Tibial nerve (tissue), 4 donors: ENCODE results near the gene CDK19.

Source experiments
- CTCF ChIP-seq, 5 experiments: fragments of 200-600 bp in 3 of 5; fragments of 450-650 bp in 2 of 5; sonication (generic) in 3 of 5; IDR thresholded peaks; one replicate each; pipeline ENCODE4 v1.5.1; 2016 to 2019; ENCODE audit warnings: antibody characterized with exemption in 5 of 5, mild to moderate bottlenecking in 3 of 5, moderate library complexity in 2 of 5
- EP300 ChIP-seq, 2 donors: sonication (generic); formaldehyde crosslinking; IDR thresholded peaks; one replicate each; pipeline ENCODE4 v1.6.1; 2017; ENCODE audit warnings: antibody characterized with exemption in 2 of 2, mild to moderate bottlenecking in 1 of 2
- POLR2A ChIP-seq, 2 donors: fragments of 450-650 bp; IDR thresholded peaks; one replicate each; pipeline ENCODE4 v1.6.1; 2017; ENCODE audit warnings: antibody characterized with exemption in 2 of 2, mild to moderate bottlenecking in 2 of 2, moderate library complexity in 2 of 2

DNA sequence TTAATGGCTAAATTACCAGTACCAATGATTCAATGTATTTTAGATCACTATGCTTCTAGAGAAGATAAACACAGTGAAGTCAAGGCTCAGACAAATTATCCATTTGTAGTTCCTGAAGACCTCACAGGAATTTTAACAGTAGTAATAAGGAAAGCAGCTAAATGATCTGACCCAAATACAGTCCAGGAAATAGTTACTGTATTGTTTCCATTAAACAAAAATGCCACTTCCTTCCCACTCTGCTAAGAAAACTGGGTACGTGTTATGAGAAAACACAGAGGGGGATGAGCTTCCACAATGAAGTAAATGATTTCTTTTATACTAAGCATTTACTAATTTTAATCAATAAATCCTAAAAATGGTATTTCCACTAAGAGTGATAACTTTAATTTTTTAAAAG is 127.9 kb downstream of the CDK19 start:
- TF ChIP-seq CTCF (IDR thresholded peaks at IDR 0.05) = no peak
- no peak for TF ChIP-seq POLR2A (IDR thresholded peaks at IDR 0.05)
- TF ChIP-seq EP300 (IDR thresholded peaks at IDR 0.05) = no peak
